Frontal cortex (tissue), 4 donors: ENCODE measurements around the gene CCL4. TPM values are rescaled to one million over a fixed set of nuclear protein-coding genes. Genes with fewer than 3 reads are reported as not detected.
"Not testable (repeated sequence)": the region's sequence is repeated elsewhere in the genome, so short reads cannot be mapped to it uniquely, and the experiment has no call there.

Experiments
- DNase-seq, 2 donors: peaks; one replicate each; pipeline ENCODE4 v3.0.0; 2012; ENCODE audit warnings: low spot score in 2 of 2
- FAIRE-seq: peaks from 2 replicates; lab custom pipeline; 2012; peaks lifted over from hg19 to GRCh38; lab: Jason Lieb, UNC
- total RNA-seq: library from RNA; depleted of rRNA; stranded (reverse); fragments of >200 nt; gene quantifications from one replicate; pipeline ENCODE4 v1.2.3, GENCODE V29; 2014
- donor health status: control.
- donor health status: control.
- donor health status: control.

The CCL4 gene
- total RNA-seq, 1 donor from 2014 or later = 1.2 TPM

DNA sequence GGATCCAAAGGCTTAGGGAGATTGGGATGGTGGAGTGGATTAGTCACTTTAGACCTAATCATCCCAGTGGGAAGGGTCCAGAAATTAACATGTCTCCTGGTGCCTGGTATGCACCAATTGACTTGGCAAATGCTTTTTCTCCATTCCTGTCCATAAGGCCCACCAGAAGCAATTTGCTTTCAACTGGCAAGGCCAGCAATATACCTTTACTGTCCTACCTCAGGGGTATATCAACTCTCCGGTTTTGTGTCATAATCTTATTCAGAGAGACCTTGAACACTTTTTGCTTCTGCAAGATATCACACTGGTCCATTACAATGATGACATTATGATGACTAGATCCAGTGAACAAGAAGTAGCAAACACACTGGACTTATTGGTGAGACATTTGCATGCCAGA, 9.5 kb downstream of the CCL4 start:
- not testable (repeated sequence) for DNase-seq, FAIRE-seq

GRCh38 chr17:36114971-36115648, 11.5 kb downstream of the CCL4 start:
- FAIRE-seq, DNase-seq: not testable (repeated sequence)

DNA sequence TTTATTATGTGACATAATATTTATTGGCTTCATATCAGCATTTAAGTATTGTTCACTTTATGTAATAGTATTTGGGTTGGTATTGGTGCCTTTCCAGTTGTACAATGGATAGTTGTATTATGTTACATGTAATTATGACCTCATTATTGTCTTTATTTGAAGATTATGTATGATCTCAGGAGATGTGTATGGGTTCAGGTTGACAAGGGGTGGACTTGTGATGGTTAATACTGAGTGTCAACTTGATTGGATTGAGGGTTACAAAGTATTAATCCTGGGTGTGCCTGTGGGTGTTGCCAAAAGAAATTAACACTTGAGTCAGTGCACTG, 12.0 kb downstream of the CCL4 start:
- not testable (repeated sequence) for FAIRE-seq, DNase-seq

DNA sequence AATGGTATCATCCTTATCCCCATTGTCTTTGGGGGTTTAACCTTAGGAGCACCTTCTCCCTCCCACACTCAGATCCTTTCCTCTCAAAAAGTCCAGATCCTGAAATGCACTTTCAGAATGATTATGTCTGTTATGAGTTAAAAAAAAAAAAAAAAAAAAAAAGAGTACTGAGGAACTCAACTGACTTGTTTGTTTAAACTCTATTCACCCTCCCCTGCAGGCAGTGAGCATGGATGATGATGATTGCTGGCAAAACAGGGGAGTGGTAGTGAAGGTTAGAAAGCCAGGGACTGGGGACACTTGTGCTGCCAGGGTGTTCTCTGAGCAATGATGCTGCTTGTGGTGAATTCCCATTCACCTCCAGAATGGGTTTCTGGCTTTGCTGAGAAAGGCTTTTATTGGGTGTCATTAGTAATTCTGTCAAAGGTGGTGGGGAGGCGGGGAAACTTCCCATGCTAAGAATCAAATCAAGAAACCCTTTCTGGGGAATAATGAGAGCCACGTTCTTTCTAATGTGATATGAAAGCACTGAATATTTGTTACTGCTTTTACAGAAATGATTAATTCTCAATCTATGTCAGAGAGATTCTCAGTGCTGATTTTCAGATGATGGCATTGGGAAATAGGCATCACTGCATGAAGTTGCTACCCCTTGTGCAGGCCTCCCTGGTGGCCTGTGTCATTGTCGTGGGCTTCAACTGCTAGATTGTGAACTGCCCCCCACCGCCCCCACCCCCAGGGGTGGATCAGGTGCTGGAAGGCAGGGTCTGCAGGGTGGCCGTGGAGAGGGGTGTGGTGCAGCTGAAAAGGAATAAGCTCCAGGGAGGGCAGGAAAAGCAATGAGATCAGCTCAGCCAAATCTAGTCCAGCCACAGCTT, 14.1 kb downstream of the CCL4 start:
- FAIRE-seq (no peak), DNase-seq (no peak)

- DNase-seq (no peak), FAIRE-seq (no peak)
These were observed 15.1 kb downstream of the CCL4 start for GRCh38 chr17:36118477-36119353.

GRCh38 chr17:36120221-36120620, 16.6 kb downstream of the CCL4 start:
- FAIRE-seq (no peak), DNase-seq (no peak)

DNA sequence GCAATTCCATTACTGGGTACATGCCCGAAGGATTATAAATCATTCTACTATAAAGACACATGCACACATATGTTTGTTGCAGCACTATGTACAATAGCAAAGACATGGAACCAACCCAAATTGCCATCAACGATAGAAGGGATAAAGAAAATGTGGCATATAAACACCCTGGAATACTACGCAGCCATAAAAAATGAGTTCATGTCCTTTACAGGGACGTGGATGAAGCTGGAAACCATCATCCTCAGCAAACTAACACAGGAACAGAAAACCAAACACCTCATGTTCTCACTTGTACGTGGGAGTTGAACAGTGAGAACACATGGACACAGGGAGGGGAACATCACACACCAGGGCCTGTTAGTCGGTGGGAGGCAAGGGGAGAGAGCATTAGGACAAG, 17.5 kb downstream of the CCL4 start:
- not testable (repeated sequence) for FAIRE-seq, DNase-seq

DNA sequence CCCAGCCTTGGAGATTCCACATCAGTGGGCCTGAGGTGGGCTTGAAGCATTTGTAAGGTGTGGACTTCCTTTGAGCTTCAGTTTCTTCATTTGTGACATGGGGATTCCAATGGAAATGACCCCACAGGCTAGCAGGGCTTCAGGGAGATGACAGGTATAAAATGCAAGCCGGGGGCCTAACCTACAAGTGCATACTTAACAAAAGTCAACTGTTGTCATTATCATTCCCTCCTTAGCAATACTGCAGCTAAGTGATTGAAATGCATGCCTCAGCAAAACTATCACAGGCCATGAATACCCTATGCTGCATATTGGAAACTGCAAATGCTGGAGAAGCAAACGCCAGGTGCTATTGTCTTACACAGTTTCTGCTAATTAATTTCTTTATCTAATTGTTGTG, 19.8 kb downstream of the CCL4 start:
- DNase-seq (no peak), FAIRE-seq (no peak)

- FAIRE-seq (no peak), DNase-seq (no peak)
These were observed 21.5 kb downstream of the CCL4 start for GRCh38 chr17:36124879-36125824.

DNA sequence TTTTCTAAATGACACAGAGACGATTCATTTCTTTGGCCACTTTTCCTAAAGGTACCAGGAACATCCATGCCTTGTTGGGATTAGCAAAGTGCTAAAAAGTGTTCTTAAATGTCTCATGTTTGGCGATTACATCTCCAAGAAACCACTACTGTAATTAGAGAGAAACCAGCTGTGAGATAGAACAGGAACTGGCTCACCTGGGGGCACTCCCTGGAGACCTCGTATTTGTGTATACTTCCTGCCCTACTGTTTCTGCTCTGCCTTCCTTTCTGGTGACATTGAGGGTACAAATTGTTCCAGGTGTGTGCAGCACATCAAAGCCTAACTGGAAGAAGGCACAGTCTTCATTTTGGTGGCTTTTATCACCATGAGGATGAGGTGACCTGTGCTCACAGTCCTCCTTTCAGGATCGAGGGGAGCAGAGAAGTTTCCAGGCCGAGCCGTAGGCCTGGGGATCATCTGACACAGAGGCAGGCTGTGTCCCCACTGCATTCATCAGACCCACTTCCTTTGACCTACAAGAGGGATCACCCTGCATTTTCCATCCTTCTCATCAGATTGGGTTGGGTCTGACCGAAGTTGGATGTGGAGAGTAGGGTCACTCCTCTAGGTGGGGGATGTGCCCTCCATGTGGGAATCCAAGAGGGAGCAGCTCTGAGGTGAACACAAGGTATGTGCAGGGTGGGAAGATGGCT, 23.7 kb downstream of the CCL4 start:
- no peak for DNase-seq
- no peak for FAIRE-seq

GRCh38 chr17:36127911-36128310, 24.3 kb downstream of the CCL4 start:
- DNase-seq (no peak), FAIRE-seq (no peak)

GRCh38 chr17:36128411-36128978, 24.9 kb downstream of the CCL4 start:
- no peak for DNase-seq
- no peak for FAIRE-seq

- no peak for FAIRE-seq
- DNase-seq = no peak
These were observed 26.0 kb downstream of the CCL4 start for GRCh38 chr17:36129616-36130015.

DNA sequence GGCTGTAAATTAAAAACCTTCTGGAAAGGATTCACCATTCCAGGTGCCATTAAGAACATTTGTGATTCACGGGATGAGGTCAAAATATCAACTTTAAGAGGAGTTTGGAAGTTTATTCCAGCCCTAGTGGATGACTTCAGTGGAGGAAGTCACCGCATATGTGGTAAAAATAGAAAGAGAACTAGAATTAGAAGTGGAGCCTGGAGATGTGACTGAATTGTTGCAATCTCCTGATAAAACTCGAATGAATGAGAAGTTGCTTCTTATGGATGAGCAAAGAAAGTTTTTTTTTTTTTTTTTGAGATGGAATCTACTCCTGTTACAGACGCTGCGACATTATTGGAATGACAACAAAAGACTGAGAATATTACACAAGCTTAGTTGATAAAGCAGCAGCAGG, 26.7 kb downstream of the CCL4 start:
- DNase-seq (no peak), FAIRE-seq (no peak)

- DNase-seq (no peak), FAIRE-seq (no peak)
These were observed 27.8 kb downstream of the CCL4 start for GRCh38 chr17:36131421-36131820.

DNA sequence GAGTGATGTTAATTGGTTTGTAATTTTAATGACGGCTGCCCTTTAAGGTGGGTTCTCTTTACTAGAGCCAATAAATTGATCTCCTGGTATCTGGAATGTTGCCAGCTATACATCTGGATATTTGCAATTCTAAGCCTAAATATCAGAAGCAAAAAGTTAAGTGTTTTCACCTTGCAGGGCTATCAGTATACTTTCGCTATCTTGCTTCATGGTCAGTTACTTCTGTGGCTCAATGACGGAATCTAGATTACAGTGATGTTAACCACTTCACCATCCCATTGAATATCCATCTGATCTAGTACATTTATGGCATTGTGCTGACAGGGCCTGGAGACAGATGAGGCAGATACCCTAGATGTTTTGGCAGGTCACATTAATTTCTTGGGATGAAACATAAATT, 28.3 kb downstream of the CCL4 start:
- FAIRE-seq = no peak
- no peak for DNase-seq

GRCh38 chr17:36132421-36132831, 28.8 kb downstream of the CCL4 start:
- FAIRE-seq (no peak), DNase-seq (no peak)

DNA sequence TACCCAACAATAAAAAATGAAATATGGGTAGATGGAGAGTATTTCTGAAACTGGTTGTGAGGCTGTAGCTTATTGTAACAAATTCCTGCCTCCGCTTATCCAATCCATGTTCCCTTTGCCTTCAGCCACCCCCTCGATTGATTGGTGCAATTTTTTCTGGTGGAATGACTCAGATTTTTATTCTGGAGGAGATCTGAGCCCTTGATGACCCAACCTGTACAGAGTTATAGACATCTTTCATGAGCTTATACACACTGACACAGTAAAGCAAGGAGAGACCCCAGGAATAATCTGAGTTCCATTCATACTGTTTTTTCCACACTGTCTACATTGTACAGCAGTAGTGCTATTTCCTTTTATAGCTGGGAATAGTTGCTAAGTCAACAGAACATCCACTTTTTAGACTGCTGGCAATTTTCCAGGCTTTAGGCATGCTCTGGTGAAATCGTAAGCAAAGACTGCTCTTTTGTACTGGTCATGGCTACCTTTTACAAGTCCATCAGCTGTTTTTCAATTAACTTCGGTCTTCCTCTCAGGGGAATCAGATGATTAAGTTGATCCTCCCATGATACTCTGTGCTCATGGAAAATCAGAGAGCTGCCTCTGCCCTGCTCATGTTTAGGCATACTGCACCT, 30.1 kb downstream of the CCL4 start:
- DNase-seq (no peak), FAIRE-seq (no peak)
